Bronchial epithelial cell (primary cell): ENCODE data around the gene GRK4. TPM values are rescaled to one million over a fixed set of nuclear protein-coding genes. Genes with fewer than 3 reads are reported as not detected.

Experiments used
- DNase-seq: peaks from one replicate; pipeline ENCODE4 v3.0.0-alpha.2; 2010; ENCODE audit warnings: low read depth
- FAIRE-seq: peaks from 2 replicates; lab custom pipeline; 2011; peaks lifted over from hg19 to GRCh38; lab: Jason Lieb, UNC
- H3K27me3 ChIP-seq: 2 replicates; pipeline ENCODE4 v1.5.1; 2011; ENCODE audit warnings: low read length; ENCODE audit not compliant: control insufficient read depth, insufficient read depth
- H3K36me3 ChIP-seq: 2 replicates; pipeline ENCODE4 v1.5.1; 2011; ENCODE audit warnings: low read length; ENCODE audit not compliant: control insufficient read depth, insufficient read depth
- H3K4me3 ChIP-seq: 2 replicates; pipeline ENCODE4 v1.5.1; 2011; ENCODE audit warnings: mild to moderate bottlenecking, low read depth, low read length, control low read depth
- total RNA-seq: library from RNA; depleted of rRNA; stranded (reverse); fragments of >200 nt; gene quantifications from 2 replicates; pipeline ENCODE4 v1.2.1, GENCODE V29; 2014
- TF ChIP-seq, protein P1 (sequence below): IDR thresholded peaks from 2 replicates; pipeline ENCODE4 v1.5.1; 2011; ENCODE audit warnings: mild to moderate bottlenecking, moderate library complexity, low read length, control low read depth, inconsistent platforms; ENCODE audit not compliant: insufficient read depth, severe bottlenecking

The GRK4 gene
- total RNA-seq, 1 donor from 2014 or later: 3.7 TPM

- no peak for FAIRE-seq
- no peaks in the 10 kb centered on the region for H3K27me3 ChIP-seq
- TF ChIP-seq, protein P1, sequence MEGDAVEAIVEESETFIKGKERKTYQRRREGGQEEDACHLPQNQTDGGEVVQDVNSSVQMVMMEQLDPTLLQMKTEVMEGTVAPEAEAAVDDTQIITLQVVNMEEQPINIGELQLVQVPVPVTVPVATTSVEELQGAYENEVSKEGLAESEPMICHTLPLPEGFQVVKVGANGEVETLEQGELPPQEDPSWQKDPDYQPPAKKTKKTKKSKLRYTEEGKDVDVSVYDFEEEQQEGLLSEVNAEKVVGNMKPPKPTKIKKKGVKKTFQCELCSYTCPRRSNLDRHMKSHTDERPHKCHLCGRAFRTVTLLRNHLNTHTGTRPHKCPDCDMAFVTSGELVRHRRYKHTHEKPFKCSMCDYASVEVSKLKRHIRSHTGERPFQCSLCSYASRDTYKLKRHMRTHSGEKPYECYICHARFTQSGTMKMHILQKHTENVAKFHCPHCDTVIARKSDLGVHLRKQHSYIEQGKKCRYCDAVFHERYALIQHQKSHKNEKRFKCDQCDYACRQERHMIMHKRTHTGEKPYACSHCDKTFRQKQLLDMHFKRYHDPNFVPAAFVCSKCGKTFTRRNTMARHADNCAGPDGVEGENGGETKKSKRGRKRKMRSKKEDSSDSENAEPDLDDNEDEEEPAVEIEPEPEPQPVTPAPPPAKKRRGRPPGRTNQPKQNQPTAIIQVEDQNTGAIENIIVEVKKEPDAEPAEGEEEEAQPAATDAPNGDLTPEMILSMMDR: no peak
- peaks cover 34% of the 10 kb centered on the region for H3K36me3 ChIP-seq
- DNase-seq: no peak
- no peak overlapping the region for H3K4me3 ChIP-seq
Observed at GRCh38 chr4:2925931-2926860, 37.2 kb upstream of the GRK4 start.

- Histone ChIP-seq H3K4me3 (no peak overlapping the region), H3K27me3 (no peaks in the 10 kb centered on the region), H3K36me3 (peaks cover 43% of the 10 kb centered on the region)
- no peak for DNase-seq
- TF ChIP-seq, protein P1: no peak
- FAIRE-seq: no peak
Observed at GRCh38 chr4:2927016-2927695, 36.2 kb upstream of the GRK4 start.

GRCh38 chr4:2927696-2928075, 35.7 kb upstream of the GRK4 start:
- DNase-seq (no peak), FAIRE-seq (no peak)
- Histone ChIP-seq H3K4me3 (no peak overlapping the region), H3K36me3 (peaks cover 43% of the 10 kb centered on the region), H3K27me3 (no peaks in the 10 kb centered on the region)
- TF ChIP-seq, protein P1: no peak

DNA sequence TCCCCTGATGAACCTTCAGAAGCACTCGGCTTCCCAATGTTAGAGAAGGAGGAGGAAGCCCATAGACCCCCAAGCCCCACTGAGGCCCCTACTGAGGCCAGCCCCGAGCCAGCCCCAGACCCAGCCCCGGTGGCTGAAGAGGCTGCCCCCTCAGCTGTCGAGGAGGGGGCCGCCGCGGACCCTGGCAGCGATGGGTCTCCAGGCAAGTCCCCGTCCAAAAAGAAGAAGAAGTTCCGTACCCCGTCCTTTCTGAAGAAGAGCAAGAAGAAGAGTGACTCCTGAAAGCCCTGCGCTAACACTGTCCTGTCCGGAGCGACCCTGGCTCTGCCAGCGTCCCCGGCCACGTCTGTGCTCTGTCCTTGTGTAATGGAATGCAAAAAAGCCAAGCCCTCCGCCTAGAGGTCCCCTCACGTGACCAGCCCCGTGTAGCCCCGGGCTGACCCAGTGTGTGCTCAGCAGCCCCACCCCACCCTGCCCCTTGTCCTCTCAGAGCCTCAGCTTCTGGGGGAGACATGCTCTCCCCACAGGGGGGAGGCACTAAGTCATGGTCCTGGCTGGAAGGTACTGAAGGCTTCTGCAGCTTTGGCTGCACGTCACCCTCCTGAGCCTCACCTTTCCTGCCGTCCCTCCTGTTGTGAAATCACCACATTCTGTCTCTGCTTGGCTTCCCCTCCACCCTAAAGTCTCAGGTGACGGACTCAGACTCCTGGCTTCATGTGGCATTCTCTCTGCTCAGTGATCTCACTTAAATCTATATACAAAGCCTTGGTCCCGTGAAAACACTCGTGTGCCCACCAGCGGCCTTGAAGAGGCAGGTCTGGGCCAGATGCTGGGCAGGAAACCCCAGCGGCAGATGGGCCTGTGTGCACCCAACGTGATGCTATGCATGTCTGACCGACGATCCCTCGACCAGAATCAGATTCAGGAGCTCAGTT, 34.9 kb upstream of the GRK4 start:
- peaks cover 43% of the 10 kb centered on the region for H3K36me3 ChIP-seq
- TF ChIP-seq, protein P1: no peak
- DNase-seq: no peak

GRCh38 chr4:2929469-2929868, 33.9 kb upstream of the GRK4 start:
- FAIRE-seq: no peak
- TF ChIP-seq, protein P1: no peak
- H3K36me3 ChIP-seq: peaks cover 41% of the 10 kb centered on the region
- DNase-seq: no peak
- no peak overlapping the region for H3K4me3 ChIP-seq
- no peaks in the 10 kb centered on the region for H3K27me3 ChIP-seq

More for the DNA sequence above, 34.9 kb upstream of the GRK4 start:
- Histone ChIP-seq H3K27me3 (no peaks in the 10 kb centered on the region), H3K4me3 (no peak overlapping the region)
- FAIRE-seq: no peak
